ENCODE data around the gene HCRTR1.

The HCRTR1 gene

DNA sequence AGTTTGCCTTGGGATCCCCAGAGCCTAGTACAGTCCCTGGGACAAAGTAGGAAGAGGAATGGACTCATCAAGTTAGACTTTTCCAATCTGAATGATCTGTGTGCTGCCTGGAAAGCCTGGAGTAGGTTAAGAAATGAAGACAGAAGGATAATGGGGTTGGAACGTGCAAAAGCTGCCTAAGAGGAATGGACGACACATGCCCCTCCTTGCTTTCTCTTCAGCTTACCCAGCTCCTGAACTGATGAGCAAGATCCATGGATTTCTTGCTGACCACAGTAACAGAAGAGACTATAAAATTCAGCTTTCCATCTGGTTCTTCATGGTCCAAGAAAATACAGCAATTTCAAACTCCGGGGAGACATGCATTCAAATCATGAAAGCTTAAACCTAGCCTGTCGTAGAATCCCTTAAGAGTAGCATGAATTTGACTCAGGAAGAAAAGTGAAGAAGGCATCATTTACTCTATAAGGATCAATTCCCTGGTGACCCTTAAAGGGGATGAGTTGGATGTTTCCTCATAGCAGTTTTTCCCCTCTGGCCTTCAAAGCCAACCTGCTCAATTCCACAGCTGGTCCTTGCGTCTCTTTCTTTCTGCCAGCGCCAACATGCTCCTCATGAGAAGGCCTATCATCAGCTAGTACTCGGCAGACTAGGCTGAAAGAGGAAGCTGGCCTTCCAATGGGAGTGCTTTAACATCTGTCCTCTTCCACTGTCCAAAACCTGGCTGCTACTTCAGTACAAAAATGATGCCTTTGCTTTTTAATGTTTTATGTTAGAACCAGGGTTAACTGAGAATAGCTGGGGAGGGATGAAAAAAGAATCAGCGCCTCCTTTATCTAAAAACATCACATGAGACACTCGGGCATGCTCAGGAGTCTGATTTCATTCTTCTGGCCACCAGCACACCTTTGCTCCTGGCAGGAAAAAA is 32.9 kb downstream of the HCRTR1 start:
- no peak overlapping the region for H3K27ac ChIP-seq (ENCODE audit: low read length)
- H3K9ac ChIP-seq (ENCODE audit: low read depth, low read length), result no peak overlapping the region
- no peaks in the 10 kb centered on the region for H3K9me3 ChIP-seq (ENCODE audit: insufficient read depth, low read depth, low read length)
- H3K4me1 ChIP-seq (ENCODE audit: insufficient read depth, low read length), result no peaks in the 10 kb centered on the region
- H3K4me3 ChIP-seq (ENCODE audit: low read length), result no peak overlapping the region
- H3K27me3 ChIP-seq (ENCODE audit: insufficient read depth, low read length), result no peaks in the 10 kb centered on the region
- H3K36me3 ChIP-seq (ENCODE audit: insufficient read depth, low read depth, low read length), result no peaks in the 10 kb centered on the region

DNA sequence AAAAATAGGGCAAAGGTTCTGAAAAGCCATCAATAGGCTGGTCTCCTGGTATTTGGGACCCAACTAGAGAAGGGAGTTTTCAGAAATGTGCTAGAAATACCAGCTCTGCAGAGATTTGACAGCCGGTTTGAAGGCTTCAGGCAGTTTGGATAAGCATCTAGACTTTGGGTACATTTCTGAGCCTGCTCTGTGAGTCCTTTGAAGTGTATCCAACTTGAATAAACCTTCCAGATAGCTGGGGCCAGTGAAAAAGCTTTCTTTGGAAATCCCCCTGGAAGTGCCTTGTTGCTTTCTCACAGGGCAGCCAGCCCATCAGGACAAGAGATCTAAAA is 33.6 kb downstream of the HCRTR1 start:
- no peaks in the 10 kb centered on the region for H3K9me3 ChIP-seq (ENCODE audit: insufficient read depth, low read depth, low read length)
- H3K4me1 ChIP-seq (ENCODE audit: insufficient read depth, low read length), result no peaks in the 10 kb centered on the region
- H3K36me3 ChIP-seq (ENCODE audit: insufficient read depth, low read depth, low read length), result no peaks in the 10 kb centered on the region
- no peaks in the 10 kb centered on the region for H3K27me3 ChIP-seq (ENCODE audit: insufficient read depth, low read length)
- H3K4me3 ChIP-seq (ENCODE audit: low read length), result no peak overlapping the region
- H3K27ac ChIP-seq (ENCODE audit: low read length), result no peak overlapping the region
- no peak overlapping the region for H3K9ac ChIP-seq (ENCODE audit: low read depth, low read length)

GRCh38 chr1:31651766-31652165 is 34.3 kb downstream of the HCRTR1 start:
- H3K27me3 ChIP-seq (ENCODE audit: insufficient read depth, low read length), result no peaks in the 10 kb centered on the region
- H3K36me3 ChIP-seq (ENCODE audit: insufficient read depth, low read depth, low read length), result no peaks in the 10 kb centered on the region
- no peak overlapping the region for H3K4me3 ChIP-seq (ENCODE audit: low read length)
- no peaks in the 10 kb centered on the region for H3K9me3 ChIP-seq (ENCODE audit: insufficient read depth, low read depth, low read length)
- H3K27ac ChIP-seq (ENCODE audit: low read length), result no peak overlapping the region
- H3K4me1 ChIP-seq (ENCODE audit: insufficient read depth, low read length), result no peaks in the 10 kb centered on the region
- H3K9ac ChIP-seq (ENCODE audit: low read depth, low read length), result no peak overlapping the region

- Histone ChIP-seq H3K27ac (ENCODE audit: low read length) (no peak overlapping the region), H3K9me3 (ENCODE audit: insufficient read depth, low read depth, low read length) (no peaks in the 10 kb centered on the region), H3K4me3 (ENCODE audit: low read length) (no peak overlapping the region), H3K9ac (ENCODE audit: low read depth, low read length) (no peak overlapping the region), H3K27me3 (ENCODE audit: insufficient read depth, low read length) (no peaks in the 10 kb centered on the region), H3K36me3 (ENCODE audit: insufficient read depth, low read depth, low read length) (no peaks in the 10 kb centered on the region), H3K4me1 (ENCODE audit: insufficient read depth, low read length) (no peaks in the 10 kb centered on the region)
Observed at GRCh38 chr1:31652891-31653499, 35.5 kb downstream of the HCRTR1 start.

DNA sequence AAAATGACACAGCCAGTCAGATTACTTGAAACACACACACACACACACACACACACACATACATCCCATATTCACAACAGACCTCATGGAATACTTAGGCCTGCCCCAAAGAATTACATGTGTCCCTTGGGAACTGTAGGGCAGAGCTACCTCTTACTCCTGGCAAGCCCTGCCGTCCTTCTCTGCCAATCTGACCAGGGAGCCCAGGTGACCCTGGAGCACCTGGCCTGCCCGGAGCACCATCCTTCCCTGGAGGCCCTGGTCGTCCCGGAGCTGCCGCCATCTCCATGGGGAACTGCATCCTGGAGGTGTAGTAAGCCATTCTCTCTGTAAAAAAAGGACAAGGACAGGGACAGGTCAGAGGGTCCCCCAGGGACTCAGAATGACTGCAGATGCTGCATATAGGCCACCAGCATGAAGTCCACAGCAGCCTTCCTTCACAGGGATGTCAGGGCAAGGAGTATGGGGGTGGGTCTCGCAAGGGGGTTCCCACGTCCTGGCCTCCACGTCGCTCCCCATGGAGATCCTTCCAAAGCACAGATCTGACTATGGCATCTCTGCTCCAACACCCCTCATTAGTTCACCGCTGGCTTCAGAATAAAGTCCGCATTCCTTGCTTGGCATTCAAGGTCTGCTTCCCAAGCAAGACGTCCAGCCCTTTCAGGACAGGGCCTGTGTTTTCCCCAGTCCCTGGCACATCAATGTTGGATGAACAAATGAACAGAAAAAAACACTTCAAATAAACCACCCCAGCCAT is 36.4 kb downstream of the HCRTR1 start:
- H3K9ac ChIP-seq (ENCODE audit: low read depth, low read length), result no peak overlapping the region
- no peaks in the 10 kb centered on the region for H3K4me1 ChIP-seq (ENCODE audit: insufficient read depth, low read length)
- H3K27ac ChIP-seq (ENCODE audit: low read length), result no peak overlapping the region
- no peak overlapping the region for H3K4me3 ChIP-seq (ENCODE audit: low read length)
- H3K36me3 ChIP-seq (ENCODE audit: insufficient read depth, low read depth, low read length), result no peaks in the 10 kb centered on the region
- H3K9me3 ChIP-seq (ENCODE audit: insufficient read depth, low read depth, low read length), result no peaks in the 10 kb centered on the region
- H3K27me3 ChIP-seq (ENCODE audit: insufficient read depth, low read length), result no peaks in the 10 kb centered on the region

- Histone ChIP-seq H3K4me1 (ENCODE audit: insufficient read depth, low read length) (no peaks in the 10 kb centered on the region), H3K27me3 (ENCODE audit: insufficient read depth, low read length) (no peaks in the 10 kb centered on the region), H3K27ac (ENCODE audit: low read length) (no peak overlapping the region), H3K9ac (ENCODE audit: low read depth, low read length) (no peak overlapping the region), H3K9me3 (ENCODE audit: insufficient read depth, low read depth, low read length) (no peaks in the 10 kb centered on the region), H3K36me3 (ENCODE audit: insufficient read depth, low read depth, low read length) (no peaks in the 10 kb centered on the region), H3K4me3 (ENCODE audit: low read length) (no peak overlapping the region)
Observed at GRCh38 chr1:31654474-31654776, 36.9 kb downstream of the HCRTR1 start.

- Histone ChIP-seq H3K4me1 (ENCODE audit: insufficient read depth, low read length) (no peaks in the 10 kb centered on the region), H3K36me3 (ENCODE audit: insufficient read depth, low read depth, low read length) (no peaks in the 10 kb centered on the region), H3K9me3 (ENCODE audit: insufficient read depth, low read depth, low read length) (no peaks in the 10 kb centered on the region), H3K9ac (ENCODE audit: low read depth, low read length) (no peak overlapping the region), H3K27ac (ENCODE audit: low read length) (no peak overlapping the region), H3K4me3 (ENCODE audit: low read length) (no peak overlapping the region), H3K27me3 (ENCODE audit: insufficient read depth, low read length) (no peaks in the 10 kb centered on the region)
Observed at GRCh38 chr1:31655104-31655503, 37.6 kb downstream of the HCRTR1 start.

- Histone ChIP-seq H3K4me3 (ENCODE audit: low read length) (no peak overlapping the region), H3K27me3 (ENCODE audit: insufficient read depth, low read length) (no peaks in the 10 kb centered on the region), H3K9me3 (ENCODE audit: insufficient read depth, low read depth, low read length) (no peaks in the 10 kb centered on the region), H3K27ac (ENCODE audit: low read length) (no peak overlapping the region), H3K36me3 (ENCODE audit: insufficient read depth, low read depth, low read length) (no peaks in the 10 kb centered on the region), H3K9ac (ENCODE audit: low read depth, low read length) (no peak overlapping the region), H3K4me1 (ENCODE audit: insufficient read depth, low read length) (no peaks in the 10 kb centered on the region)
Observed at GRCh38 chr1:31655756-31656155, 38.3 kb downstream of the HCRTR1 start.

DNA sequence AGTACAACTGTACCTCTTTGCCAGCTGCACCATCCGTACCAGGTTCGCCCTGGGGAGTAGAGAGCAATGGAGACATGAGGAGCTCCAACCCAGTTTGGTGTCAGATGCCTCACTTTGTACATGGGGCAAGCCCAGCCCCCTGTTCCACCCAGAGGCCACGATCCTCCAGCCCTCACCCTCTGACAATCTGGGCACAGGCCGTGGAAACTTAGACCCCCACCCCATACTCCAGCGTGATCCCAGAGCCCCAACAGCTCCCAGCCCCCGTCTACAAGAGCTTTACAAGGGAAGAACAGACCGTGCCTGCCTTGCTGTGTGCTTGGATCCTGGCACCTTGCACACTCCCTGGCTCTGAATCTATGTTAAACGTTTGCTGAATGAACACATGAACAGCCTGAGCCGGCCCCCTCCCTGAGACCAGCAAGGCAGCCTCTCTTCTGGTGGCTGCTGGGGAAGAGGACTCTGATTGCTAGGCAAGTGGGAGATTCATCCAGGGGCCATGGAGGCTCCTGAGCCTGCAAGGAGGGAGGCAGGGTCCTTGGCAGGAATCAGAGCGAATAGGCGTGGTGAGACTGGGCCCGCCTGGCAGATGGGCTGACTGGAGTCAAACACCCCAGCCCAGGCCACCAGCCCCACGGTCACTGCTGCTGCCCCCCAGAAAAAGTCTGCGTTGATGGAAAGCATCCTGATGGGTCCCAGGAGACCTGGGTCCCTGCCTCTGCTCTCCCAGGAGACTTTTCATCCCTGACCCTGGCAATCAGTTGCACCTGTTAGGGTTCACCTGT is 39.7 kb downstream of the HCRTR1 start:
- Histone ChIP-seq H3K4me1 (ENCODE audit: insufficient read depth, low read length) (no peaks in the 10 kb centered on the region), H3K27me3 (ENCODE audit: insufficient read depth, low read length) (no peaks in the 10 kb centered on the region), H3K4me3 (ENCODE audit: low read length) (no peak overlapping the region), H3K9ac (ENCODE audit: low read depth, low read length) (no peak overlapping the region), H3K27ac (ENCODE audit: low read length) (no peak overlapping the region), H3K9me3 (ENCODE audit: insufficient read depth, low read depth, low read length) (no peaks in the 10 kb centered on the region), H3K36me3 (ENCODE audit: insufficient read depth, low read depth, low read length) (no peaks in the 10 kb centered on the region)

DNA sequence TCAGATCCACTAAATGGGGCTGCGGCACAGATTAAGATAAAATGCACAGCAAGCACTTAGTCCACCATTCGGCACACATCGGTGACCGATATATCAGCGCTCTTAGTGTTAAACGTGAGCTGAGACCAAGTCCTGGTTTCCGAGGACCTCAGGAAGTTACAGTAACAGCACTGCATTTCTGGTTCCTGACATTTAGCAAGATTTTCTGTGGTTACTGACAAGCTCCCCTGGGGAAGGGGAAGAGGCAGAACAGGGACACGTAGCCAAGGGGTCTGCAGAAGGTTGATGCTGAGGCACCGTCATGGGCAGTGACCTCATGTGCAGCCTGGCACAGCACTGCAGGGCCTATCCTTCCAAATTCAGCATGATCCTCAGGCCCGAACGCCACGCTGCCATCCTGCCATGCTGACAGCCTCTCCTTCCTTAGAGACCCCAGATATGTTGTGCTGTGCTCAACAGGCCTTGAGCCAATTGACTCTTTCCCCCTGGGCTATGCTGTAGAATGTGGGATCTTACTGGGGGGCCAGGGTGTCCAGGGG is 40.6 kb downstream of the HCRTR1 start:
- H3K4me3 ChIP-seq (ENCODE audit: low read length), result no peak overlapping the region
- H3K9ac ChIP-seq (ENCODE audit: low read depth, low read length), result no peak overlapping the region
- no peaks in the 10 kb centered on the region for H3K36me3 ChIP-seq (ENCODE audit: insufficient read depth, low read depth, low read length)
- H3K4me1 ChIP-seq (ENCODE audit: insufficient read depth, low read length), result no peaks in the 10 kb centered on the region
- no peaks in the 10 kb centered on the region for H3K9me3 ChIP-seq (ENCODE audit: insufficient read depth, low read depth, low read length)
- H3K27ac ChIP-seq (ENCODE audit: low read length), result no peak overlapping the region
- H3K27me3 ChIP-seq (ENCODE audit: insufficient read depth, low read length), result no peaks in the 10 kb centered on the region

DNA sequence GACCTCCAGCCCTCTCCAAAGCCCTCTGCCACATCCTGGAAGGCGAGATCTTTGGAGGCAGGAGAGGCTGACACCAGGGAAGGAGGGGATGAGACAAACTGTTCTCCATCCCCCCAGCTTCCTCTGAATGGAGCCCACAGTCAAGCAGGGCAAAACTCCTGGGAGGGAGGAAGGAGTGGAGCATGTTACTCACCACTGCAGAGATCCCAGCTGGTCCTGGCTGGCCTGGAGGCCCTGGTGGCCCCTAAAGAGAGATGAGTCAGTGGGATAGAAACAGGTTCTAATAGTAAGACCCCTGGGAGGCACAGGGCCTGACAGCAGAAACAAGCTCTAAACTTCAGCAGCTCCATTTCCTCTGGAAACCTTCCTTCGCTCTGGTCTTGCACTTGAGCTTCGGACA is 41.2 kb downstream of the HCRTR1 start:
- no peaks in the 10 kb centered on the region for H3K4me1 ChIP-seq (ENCODE audit: insufficient read depth, low read length)
- H3K4me3 ChIP-seq (ENCODE audit: low read length), result no peak overlapping the region
- no peaks in the 10 kb centered on the region for H3K9me3 ChIP-seq (ENCODE audit: insufficient read depth, low read depth, low read length)
- H3K27me3 ChIP-seq (ENCODE audit: insufficient read depth, low read length), result no peaks in the 10 kb centered on the region
- no peak overlapping the region for H3K27ac ChIP-seq (ENCODE audit: low read length)
- H3K36me3 ChIP-seq (ENCODE audit: insufficient read depth, low read depth, low read length), result no peaks in the 10 kb centered on the region
- no peak overlapping the region for H3K9ac ChIP-seq (ENCODE audit: low read depth, low read length)
